Stimulated activated CD4-positive, alpha-beta T cell treated with anti-CD3 and anti-CD28 coated beads, Interleukin-4, amount 100 ng/mL, for 48 hours (primary cell): ENCODE data around the gene ANKRD28.

Experiments used
- DNase-seq, 2 donors: peaks; one replicate each; pipeline ENCODE4 v3.0.0-alpha.2; 2020; ENCODE audit warnings: low read depth in 2 of 2

Gene ANKRD28

DNA sequence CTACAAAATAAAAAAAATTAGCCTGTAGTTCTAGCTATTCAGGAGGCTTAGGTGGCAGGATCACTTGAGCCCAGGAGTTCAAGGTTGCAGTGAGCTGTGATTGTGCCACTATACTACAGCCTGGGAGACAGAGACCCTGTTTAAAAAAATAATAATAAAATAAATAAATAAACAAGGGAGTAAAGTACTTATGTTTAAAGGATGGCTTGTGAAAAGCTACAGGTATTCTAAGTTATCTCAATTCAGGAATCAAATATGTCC lies 74.2 kb downstream of the ANKRD28 start:
- no peak for DNase-seq

DNA sequence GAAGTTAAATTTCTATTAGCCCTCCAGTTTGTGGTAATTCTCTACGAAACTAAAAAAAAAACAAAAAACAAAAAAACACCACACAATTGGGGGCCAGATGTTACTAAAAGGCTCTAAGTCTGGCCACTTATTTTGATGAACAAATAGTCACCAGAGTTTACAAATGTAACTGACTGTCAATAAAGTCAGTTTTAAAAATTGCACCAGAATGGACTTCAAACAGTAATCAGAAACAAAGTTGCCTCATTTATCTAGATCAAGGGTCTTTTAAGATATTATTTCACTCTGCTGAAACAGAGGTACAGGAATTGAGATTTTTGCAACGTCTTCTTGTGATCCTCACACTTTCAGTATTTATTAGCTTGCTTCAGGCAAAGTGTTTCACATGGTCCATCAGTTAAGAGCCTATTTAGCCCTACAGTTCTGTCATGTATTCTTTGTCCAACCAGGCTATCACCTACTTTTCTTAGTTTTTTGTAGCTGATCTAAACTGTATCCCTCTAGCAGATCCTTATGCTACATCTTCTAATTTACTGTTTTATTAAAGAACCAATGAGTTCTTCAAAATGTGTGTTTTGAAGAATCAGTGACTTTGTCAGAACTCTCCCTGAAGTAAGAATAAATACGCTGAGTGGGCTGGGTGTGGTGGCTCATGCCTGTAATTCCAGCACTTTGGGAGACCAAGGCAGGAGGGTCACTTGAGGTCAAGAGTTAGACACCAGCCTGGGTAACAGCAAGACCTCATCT lies 74.7 kb downstream of the ANKRD28 start:
- no peak for DNase-seq

- no peak for DNase-seq
Measured at GRCh38 chr3:15716178-15716577, 81.6 kb downstream of the ANKRD28 start.

GRCh38 chr3:15714448-15714847 lies 83.3 kb downstream of the ANKRD28 start:
- DNase-seq = no peak

DNA sequence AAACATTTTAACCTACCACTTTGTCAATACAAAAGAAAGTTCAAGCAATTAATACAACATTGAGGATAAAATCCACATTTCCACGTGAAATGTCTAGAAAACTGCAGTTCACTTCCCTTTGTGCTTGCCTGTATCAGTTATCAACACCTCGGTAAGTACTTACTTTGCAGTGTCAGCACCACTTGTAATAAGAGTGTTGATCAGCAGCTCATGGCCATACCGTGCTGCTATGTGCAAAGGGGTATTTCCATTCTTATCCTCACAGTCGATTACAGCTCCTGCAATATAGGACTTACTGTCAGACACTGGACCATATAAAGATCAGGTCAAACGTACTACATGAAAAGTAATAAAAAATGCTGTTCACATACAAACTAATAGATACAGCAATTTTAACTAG lies 84.4 kb downstream of the ANKRD28 start:
- no peak for DNase-seq

DNA sequence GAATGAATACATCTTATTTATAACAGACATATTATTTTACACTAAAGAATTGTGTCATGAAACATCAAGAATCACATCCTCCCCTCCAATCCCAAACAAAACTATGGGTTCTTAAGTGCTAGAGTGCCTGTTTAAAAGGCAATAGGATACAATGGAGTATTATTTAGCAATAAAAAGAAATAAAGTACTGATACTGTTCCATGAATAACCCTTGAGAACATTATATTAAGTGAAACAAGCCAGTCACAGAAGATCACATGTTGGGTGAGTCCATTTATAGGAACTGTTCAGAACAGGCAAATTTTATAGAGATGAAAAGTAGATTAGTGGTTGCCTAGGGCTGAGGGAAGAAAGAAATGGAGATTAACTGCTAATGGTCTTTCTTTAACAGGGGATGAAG lies 86.5 kb downstream of the ANKRD28 start:
- DNase-seq = no peak

DNA sequence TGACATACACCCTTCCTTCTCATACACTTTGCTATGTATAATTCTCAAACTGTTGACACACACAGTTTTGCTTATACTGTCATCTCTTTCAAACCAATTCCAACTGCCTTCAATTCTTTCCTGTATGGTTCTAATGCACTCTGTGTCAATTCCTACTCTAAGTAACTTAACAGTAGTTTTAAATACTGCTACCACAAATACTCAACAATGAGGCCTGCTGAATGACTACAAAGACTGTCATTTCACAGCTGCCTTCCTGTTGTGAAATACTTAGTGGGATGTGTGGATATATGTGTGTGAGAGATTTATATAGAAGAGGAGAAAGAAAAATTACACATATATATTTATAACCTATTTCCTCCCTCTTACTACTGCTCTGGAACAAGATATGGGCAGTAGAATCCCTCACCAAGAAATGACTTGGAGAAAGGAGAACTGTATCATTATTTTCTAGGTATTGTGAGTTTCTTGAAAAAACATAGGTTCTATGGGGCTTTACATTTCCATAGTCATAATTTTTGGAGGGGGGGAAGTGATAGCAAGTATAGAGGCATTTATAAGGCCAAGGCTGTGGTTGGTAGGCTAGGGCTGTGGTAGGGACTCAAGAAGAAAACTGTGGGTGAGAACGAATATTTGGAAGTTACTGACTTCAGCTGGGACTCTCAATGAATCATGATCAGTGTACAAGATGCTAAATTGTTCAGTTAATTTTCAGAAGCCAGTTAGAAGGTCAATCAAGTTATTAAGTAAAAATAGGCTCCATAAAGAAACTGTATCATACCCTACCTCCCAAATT lies 88.7 kb downstream of the ANKRD28 start:
- no peak for DNase-seq

DNA sequence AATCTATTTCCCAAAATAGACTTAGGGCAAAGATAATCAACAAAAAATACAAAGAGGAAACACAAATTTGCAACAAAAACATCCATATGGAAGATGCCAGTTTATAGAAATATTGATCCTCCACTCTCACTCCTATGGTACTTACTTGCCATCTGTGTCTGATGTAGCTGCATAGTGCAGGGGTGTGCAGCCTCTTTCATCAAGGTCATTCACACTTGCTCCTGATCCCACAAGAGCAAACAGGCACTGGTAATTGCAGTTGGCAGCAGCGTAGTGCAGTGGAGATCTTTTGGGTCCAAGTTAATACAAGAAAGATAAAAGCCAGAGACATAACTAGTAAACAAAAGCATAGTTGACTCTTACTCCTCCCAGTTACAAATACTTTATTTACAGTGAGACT lies 90.0 kb downstream of the ANKRD28 start:
- DNase-seq = no peak

DNA sequence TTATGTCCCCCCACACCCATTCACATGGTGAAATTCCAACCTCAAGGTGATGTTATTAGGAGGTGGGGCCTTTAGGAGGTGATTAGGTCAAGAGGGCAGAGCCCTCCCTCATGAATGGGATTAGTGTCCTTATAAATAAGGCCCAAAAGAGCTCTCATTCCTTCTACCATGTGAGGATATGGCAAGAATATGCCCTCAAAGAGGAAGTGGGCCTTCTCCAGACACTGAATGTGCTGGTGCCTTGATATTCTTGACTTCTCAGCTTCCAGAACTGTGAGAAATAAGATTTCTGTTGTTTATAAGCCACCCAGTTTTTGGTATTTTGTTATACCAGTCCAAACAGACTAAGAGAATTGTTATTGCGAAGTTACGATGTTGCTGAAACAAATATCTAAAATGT lies 94.4 kb downstream of the ANKRD28 start:
- DNase-seq = no peak

DNA sequence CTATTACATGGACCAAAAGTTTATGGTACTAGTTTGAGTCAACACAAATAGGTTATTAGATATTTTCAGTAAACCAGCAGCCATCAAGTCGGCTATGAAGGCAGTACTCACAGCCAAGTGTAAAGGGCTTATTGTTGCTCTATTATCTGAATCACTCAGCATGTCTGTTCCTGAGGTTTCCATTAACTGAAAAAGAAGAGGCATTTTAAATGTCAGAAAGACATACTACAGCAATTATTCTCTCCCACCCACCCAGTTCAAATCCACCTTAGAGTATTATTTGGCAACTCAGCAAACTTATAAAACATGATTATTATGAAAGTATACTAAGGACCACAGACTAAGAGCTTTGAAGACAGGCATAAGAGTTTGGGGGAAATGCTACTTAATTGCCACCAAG lies 103.2 kb downstream of the ANKRD28 start:
- no peak for DNase-seq

- no peak for DNase-seq
Measured at GRCh38 chr3:15693355-15693754, 104.4 kb downstream of the ANKRD28 start.

GRCh38 chr3:15690748-15691147 lies 107.0 kb downstream of the ANKRD28 start:
- DNase-seq = no peak

- DNase-seq = no peak
Measured at GRCh38 chr3:15690230-15690629, 107.5 kb downstream of the ANKRD28 start.

DNA sequence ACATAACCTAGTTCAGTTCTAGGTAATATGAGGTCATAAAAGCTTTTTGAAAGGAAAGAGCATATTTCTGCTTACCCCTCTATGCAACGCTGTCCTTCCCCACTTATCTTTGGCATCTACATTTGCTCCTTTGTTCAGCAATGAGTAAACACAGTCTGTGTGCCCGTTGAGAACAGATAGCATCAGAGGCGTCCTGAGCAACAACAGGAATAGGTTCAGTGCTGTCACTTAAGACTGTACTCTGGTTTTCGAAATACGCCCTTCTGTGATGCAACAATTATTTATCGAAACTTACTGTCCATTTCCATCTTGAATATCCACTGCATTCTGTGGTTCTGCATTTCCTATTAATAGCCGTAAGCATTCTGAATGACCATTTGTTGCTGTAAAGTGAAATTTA lies 111.9 kb downstream of the ANKRD28 start:
- DNase-seq = no peak

GRCh38 chr3:15683253-15683652 lies 114.5 kb downstream of the ANKRD28 start:
- no peak for DNase-seq

GRCh38 chr3:15682561-15683185 lies 115.1 kb downstream of the ANKRD28 start:
- no peak for DNase-seq

GRCh38 chr3:15681668-15682067 lies 116.1 kb downstream of the ANKRD28 start:
- no peak for DNase-seq

- DNase-seq = no peak
Measured at GRCh38 chr3:15679306-15679705, 118.5 kb downstream of the ANKRD28 start.

GRCh38 chr3:15676259-15676658 lies 121.5 kb downstream of the ANKRD28 start:
- DNase-seq = no peak

- DNase-seq = no peak
Measured at GRCh38 chr3:15673536-15673935, 124.2 kb downstream of the ANKRD28 start.

GRCh38 chr3:15667484-15667883 lies 130.3 kb downstream of the ANKRD28 start:
- no peak for DNase-seq

DNA sequence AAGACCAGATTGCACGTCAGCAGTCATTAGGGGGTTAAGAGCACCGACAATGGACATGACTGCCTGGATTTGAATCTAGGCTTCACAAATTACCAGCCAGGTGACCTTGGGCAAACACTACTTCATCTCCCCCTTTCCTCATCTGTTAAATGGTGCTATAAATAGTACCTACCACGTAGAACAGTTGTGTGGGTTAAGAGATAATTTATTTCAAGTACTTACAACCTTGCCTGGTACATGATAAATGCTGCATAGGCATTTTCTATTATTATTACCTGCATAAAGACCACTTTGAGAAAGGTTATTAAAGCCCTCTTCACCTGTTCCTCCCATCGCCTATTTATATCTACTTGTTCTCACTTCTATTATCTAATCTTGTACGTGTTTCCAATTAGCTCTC lies 131.5 kb downstream of the ANKRD28 start:
- no peak for DNase-seq

- no peak for DNase-seq
Measured at GRCh38 chr3:15665510-15666150, 132.1 kb downstream of the ANKRD28 start.
